ENCODE results near the gene B9D1.

The B9D1 gene

GRCh38 chr17:19304209-19304608, 58.3 kb downstream of the B9D1 start:
- Histone ChIP-seq H3K4me1 (ENCODE audit: control insufficient read depth in 1 of 2, insufficient read depth in 2 of 2, low read length in 2 of 2) (peaks cover 30 to 36% of the 10 kb centered on the region in 2 donors), H3K9ac (ENCODE audit: low read depth in 1 of 2, low read length in 2 of 2) (peak overlapping the region in 1 of 2 donors; percentile 3)

GRCh38 chr17:19303367-19303776, 59.2 kb downstream of the B9D1 start:
- no peak overlapping the region for H3K27ac ChIP-seq (ENCODE audit: low read depth, low read length)
- H3K36me3 ChIP-seq (ENCODE audit: control insufficient read depth in 1 of 2, insufficient read depth in 2 of 2, low read length in 2 of 2) = no peaks in the 10 kb centered on the region
- H3K4me1 ChIP-seq (ENCODE audit: control insufficient read depth in 1 of 2, insufficient read depth in 2 of 2, low read length in 2 of 2) = peaks cover 30 to 36% of the 10 kb centered on the region in 2 donors
- no peak overlapping the region for H3K9ac ChIP-seq (ENCODE audit: low read depth in 1 of 2, low read length in 2 of 2)
- no peaks in the 10 kb centered on the region for H3K27me3 ChIP-seq (ENCODE audit: control insufficient read depth in 1 of 2, insufficient read depth in 2 of 2, low read length in 2 of 2)
- no peak overlapping the region for H3K4me3 ChIP-seq (ENCODE audit: low read depth in 1 of 2, low read length in 2 of 2)
- no peaks in the 10 kb centered on the region for H3K9me3 ChIP-seq (ENCODE audit: control insufficient read depth in 1 of 2, low read length in 2 of 2)

More at GRCh38 chr17:19304209-19304608, 58.3 kb downstream of the B9D1 start:
- Histone ChIP-seq H3K9me3 (ENCODE audit: control insufficient read depth in 1 of 2, low read length in 2 of 2) (no peaks in the 10 kb centered on the region), H3K27me3 (ENCODE audit: control insufficient read depth in 1 of 2, insufficient read depth in 2 of 2, low read length in 2 of 2) (no peaks in the 10 kb centered on the region), H3K36me3 (ENCODE audit: control insufficient read depth in 1 of 2, insufficient read depth in 2 of 2, low read length in 2 of 2) (no peaks in the 10 kb centered on the region), H3K4me3 (ENCODE audit: low read depth in 1 of 2, low read length in 2 of 2) (peak overlapping the region in 1 of 2 donors; percentile 2), H3K27ac (ENCODE audit: low read depth, low read length) (peak overlapping the region; percentile 54)

- no peak overlapping the region for H3K4me3 ChIP-seq (ENCODE audit: low read depth in 1 of 2, low read length in 2 of 2)
- no peak overlapping the region for H3K27ac ChIP-seq (ENCODE audit: low read depth, low read length)
- peaks cover 30 to 36% of the 10 kb centered on the region in 2 donors for H3K4me1 ChIP-seq (ENCODE audit: control insufficient read depth in 1 of 2, insufficient read depth in 2 of 2, low read length in 2 of 2)
- no peaks in the 10 kb centered on the region for H3K27me3 ChIP-seq (ENCODE audit: control insufficient read depth in 1 of 2, insufficient read depth in 2 of 2, low read length in 2 of 2)
- H3K9ac ChIP-seq (ENCODE audit: low read depth in 1 of 2, low read length in 2 of 2) = no peak overlapping the region
- H3K9me3 ChIP-seq (ENCODE audit: control insufficient read depth in 1 of 2, low read length in 2 of 2) = no peaks in the 10 kb centered on the region
- no peaks in the 10 kb centered on the region for H3K36me3 ChIP-seq (ENCODE audit: control insufficient read depth in 1 of 2, insufficient read depth in 2 of 2, low read length in 2 of 2)
These were observed 59.7 kb downstream of the B9D1 start for GRCh38 chr17:19302791-19303331.

- Histone ChIP-seq H3K4me1 (ENCODE audit: control insufficient read depth in 1 of 2, insufficient read depth in 2 of 2, low read length in 2 of 2) (peaks cover 30 to 36% of the 10 kb centered on the region in 2 donors), H3K4me3 (ENCODE audit: low read depth in 1 of 2, low read length in 2 of 2) (no peak overlapping the region), H3K9ac (ENCODE audit: low read depth in 1 of 2, low read length in 2 of 2) (peak overlapping the region in 1 of 2 donors; percentile 13), H3K9me3 (ENCODE audit: control insufficient read depth in 1 of 2, low read length in 2 of 2) (no peaks in the 10 kb centered on the region), H3K36me3 (ENCODE audit: control insufficient read depth in 1 of 2, insufficient read depth in 2 of 2, low read length in 2 of 2) (peaks cover 0 to 3% of the 10 kb centered on the region in 2 donors), H3K27ac (ENCODE audit: low read depth, low read length) (no peak overlapping the region), H3K27me3 (ENCODE audit: control insufficient read depth in 1 of 2, insufficient read depth in 2 of 2, low read length in 2 of 2) (no peaks in the 10 kb centered on the region)
These were observed 60.5 kb downstream of the B9D1 start for GRCh38 chr17:19301973-19302372.

- Histone ChIP-seq H3K9ac (ENCODE audit: low read depth in 1 of 2, low read length in 2 of 2) (peak overlapping the region in 1 of 2 donors; percentile 13), H3K27me3 (ENCODE audit: control insufficient read depth in 1 of 2, insufficient read depth in 2 of 2, low read length in 2 of 2) (no peaks in the 10 kb centered on the region), H3K36me3 (ENCODE audit: control insufficient read depth in 1 of 2, insufficient read depth in 2 of 2, low read length in 2 of 2) (peaks cover 0 to 4% of the 10 kb centered on the region in 2 donors), H3K27ac (ENCODE audit: low read depth, low read length) (no peak overlapping the region), H3K4me3 (ENCODE audit: low read depth in 1 of 2, low read length in 2 of 2) (no peak overlapping the region), H3K9me3 (ENCODE audit: control insufficient read depth in 1 of 2, low read length in 2 of 2) (no peaks in the 10 kb centered on the region), H3K4me1 (ENCODE audit: control insufficient read depth in 1 of 2, insufficient read depth in 2 of 2, low read length in 2 of 2) (peaks cover 25 to 31% of the 10 kb centered on the region in 2 donors)
These were observed 61.1 kb downstream of the B9D1 start for GRCh38 chr17:19301274-19301951.

GRCh38 chr17:19299866-19300265, 62.7 kb downstream of the B9D1 start:
- H3K4me1 ChIP-seq (ENCODE audit: control insufficient read depth in 1 of 2, insufficient read depth in 2 of 2, low read length in 2 of 2) = peaks cover 15 to 20% of the 10 kb centered on the region in 2 donors
- H3K9me3 ChIP-seq (ENCODE audit: control insufficient read depth in 1 of 2, low read length in 2 of 2) = no peaks in the 10 kb centered on the region
- H3K27me3 ChIP-seq (ENCODE audit: control insufficient read depth in 1 of 2, insufficient read depth in 2 of 2, low read length in 2 of 2) = no peaks in the 10 kb centered on the region
- H3K4me3 ChIP-seq (ENCODE audit: low read depth in 1 of 2, low read length in 2 of 2) = no peak overlapping the region
- H3K27ac ChIP-seq (ENCODE audit: low read depth, low read length) = no peak overlapping the region
- H3K36me3 ChIP-seq (ENCODE audit: control insufficient read depth in 1 of 2, insufficient read depth in 2 of 2, low read length in 2 of 2) = peaks cover 0 to 4% of the 10 kb centered on the region in 2 donors
- H3K9ac ChIP-seq (ENCODE audit: low read depth in 1 of 2, low read length in 2 of 2) = no peak overlapping the region

GRCh38 chr17:19299214-19299747, 63.2 kb downstream of the B9D1 start:
- H3K36me3 ChIP-seq (ENCODE audit: control insufficient read depth in 1 of 2, insufficient read depth in 2 of 2, low read length in 2 of 2) = peaks cover 0 to 4% of the 10 kb centered on the region in 2 donors
- H3K27me3 ChIP-seq (ENCODE audit: control insufficient read depth in 1 of 2, insufficient read depth in 2 of 2, low read length in 2 of 2) = no peaks in the 10 kb centered on the region
- no peak overlapping the region for H3K9ac ChIP-seq (ENCODE audit: low read depth in 1 of 2, low read length in 2 of 2)
- H3K27ac ChIP-seq (ENCODE audit: low read depth, low read length) = no peak overlapping the region
- H3K4me1 ChIP-seq (ENCODE audit: control insufficient read depth in 1 of 2, insufficient read depth in 2 of 2, low read length in 2 of 2) = peaks cover 10 to 14% of the 10 kb centered on the region in 2 donors
- no peaks in the 10 kb centered on the region for H3K9me3 ChIP-seq (ENCODE audit: control insufficient read depth in 1 of 2, low read length in 2 of 2)
- H3K4me3 ChIP-seq (ENCODE audit: low read depth in 1 of 2, low read length in 2 of 2) = no peak overlapping the region

- peaks cover 6 to 11% of the 10 kb centered on the region in 2 donors for H3K4me1 ChIP-seq (ENCODE audit: control insufficient read depth in 1 of 2, insufficient read depth in 2 of 2, low read length in 2 of 2)
- H3K9ac ChIP-seq (ENCODE audit: low read depth in 1 of 2, low read length in 2 of 2) = no peak overlapping the region
- H3K27ac ChIP-seq (ENCODE audit: low read depth, low read length) = no peak overlapping the region
These were observed 63.8 kb downstream of the B9D1 start for GRCh38 chr17:19298569-19299213.

GRCh38 chr17:19296786-19297778, 65.4 kb downstream of the B9D1 start:
- Histone ChIP-seq H3K4me3 (ENCODE audit: low read depth in 1 of 2, low read length in 2 of 2) (no peak overlapping the region), H3K9ac (ENCODE audit: low read depth in 1 of 2, low read length in 2 of 2) (no peak overlapping the region), H3K4me1 (ENCODE audit: control insufficient read depth in 1 of 2, insufficient read depth in 2 of 2, low read length in 2 of 2) (peaks cover 0 to 5% of the 10 kb centered on the region in 2 donors), H3K9me3 (ENCODE audit: control insufficient read depth in 1 of 2, low read length in 2 of 2) (no peaks in the 10 kb centered on the region), H3K27me3 (ENCODE audit: control insufficient read depth in 1 of 2, insufficient read depth in 2 of 2, low read length in 2 of 2) (no peaks in the 10 kb centered on the region), H3K27ac (ENCODE audit: low read depth, low read length) (no peak overlapping the region), H3K36me3 (ENCODE audit: control insufficient read depth in 1 of 2, insufficient read depth in 2 of 2, low read length in 2 of 2) (peaks cover 0 to 4% of the 10 kb centered on the region in 2 donors)

More at GRCh38 chr17:19298569-19299213, 63.8 kb downstream of the B9D1 start:
- peaks cover 0 to 4% of the 10 kb centered on the region in 2 donors for H3K36me3 ChIP-seq (ENCODE audit: control insufficient read depth in 1 of 2, insufficient read depth in 2 of 2, low read length in 2 of 2)
- no peak overlapping the region for H3K4me3 ChIP-seq (ENCODE audit: low read depth in 1 of 2, low read length in 2 of 2)
- H3K27me3 ChIP-seq (ENCODE audit: control insufficient read depth in 1 of 2, insufficient read depth in 2 of 2, low read length in 2 of 2) = no peaks in the 10 kb centered on the region
- no peaks in the 10 kb centered on the region for H3K9me3 ChIP-seq (ENCODE audit: control insufficient read depth in 1 of 2, low read length in 2 of 2)

Data from duodenal mucosa (tissue), 2 donors.